HAP-1 (cell line): Measurements from ENCODE around the gene C5.

ENCODE experiments used
- DNase-seq, 2 experiments: peaks; one replicate each; pipeline ENCODE4 v3.0.0-alpha.2; 2016 to 2020; ENCODE audit warnings: low spot score in 2 of 2
- H3K27me3 ChIP-seq: fragments of 250-450 bp; sonication (Bioruptor Pico); 2 replicates; pipeline ENCODE4 v1.5.1; 2020; ENCODE audit warnings: low read depth, mild to moderate bottlenecking, moderate library complexity
- H3K36me3 ChIP-seq: fragments of 250-450 bp; sonication (Bioruptor Pico); replicated peaks from 2 replicates; pipeline ENCODE4 v1.5.1; 2020; ENCODE audit warnings: mild to moderate bottlenecking
- H3K4me1 ChIP-seq: fragments of 250-450 bp; sonication (Bioruptor Pico); 2 replicates; pipeline ENCODE4 v1.5.1; 2020; ENCODE audit warnings: mild to moderate bottlenecking
- H3K4me3 ChIP-seq: fragments of 250-450 bp; sonication (Bioruptor Pico); 2 replicates; pipeline ENCODE4 v1.5.1; 2020; ENCODE audit warnings: mild to moderate bottlenecking, moderate library complexity
- H3K9me3 ChIP-seq: fragments of 250-450 bp; sonication (Bioruptor Pico); 2 replicates; pipeline ENCODE4 v1.5.1; 2020; ENCODE audit warnings: mild to moderate bottlenecking, moderate library complexity
- in situ Hi-C: fragments of 300-500 bp; cut with MboI; formaldehyde crosslinking; loops from 3 replicates; pipeline ENCODE4 v1.14.3; 2020; ENCODE audit warnings: low sequenced_read_pairs, inconsistent platforms, mixed read lengths

The C5 gene

DNA sequence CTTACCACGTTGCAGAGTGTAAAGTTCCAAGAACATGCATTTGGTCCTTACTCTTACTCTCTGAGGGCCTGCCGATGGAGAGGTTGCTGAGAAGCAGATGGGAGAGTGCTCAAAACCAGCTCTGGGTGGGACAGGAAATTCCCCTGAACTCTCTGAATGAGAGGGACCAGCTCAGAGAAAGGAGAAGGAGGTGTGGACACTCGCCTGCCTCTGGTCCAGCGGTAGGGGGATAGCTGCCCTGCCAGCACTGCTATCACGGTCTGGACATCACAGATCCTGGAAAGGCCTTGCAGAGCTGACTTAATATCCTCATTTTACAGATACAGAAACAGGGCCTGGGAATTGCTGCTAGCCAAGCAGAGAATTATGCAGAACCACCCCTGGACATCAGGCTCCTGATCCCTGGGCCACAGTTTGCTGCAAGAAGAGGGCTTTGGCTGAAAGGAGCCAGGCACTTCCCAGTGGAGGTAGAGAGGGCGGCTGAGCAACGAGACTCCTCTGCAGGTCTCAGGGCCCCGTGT, 128.4 kb downstream of the C5 start:
- in situ Hi-C loops, result no loop called here
- Histone ChIP-seq H3K4me1 (peaks cover 11% of the 10 kb centered on the region), H3K27me3 (no peaks in the 10 kb centered on the region), H3K9me3 (no peaks in the 10 kb centered on the region), H3K4me3 (no peak overlapping the region), H3K36me3 (no peaks in the 10 kb centered on the region)
- no peak for DNase-seq

DNA sequence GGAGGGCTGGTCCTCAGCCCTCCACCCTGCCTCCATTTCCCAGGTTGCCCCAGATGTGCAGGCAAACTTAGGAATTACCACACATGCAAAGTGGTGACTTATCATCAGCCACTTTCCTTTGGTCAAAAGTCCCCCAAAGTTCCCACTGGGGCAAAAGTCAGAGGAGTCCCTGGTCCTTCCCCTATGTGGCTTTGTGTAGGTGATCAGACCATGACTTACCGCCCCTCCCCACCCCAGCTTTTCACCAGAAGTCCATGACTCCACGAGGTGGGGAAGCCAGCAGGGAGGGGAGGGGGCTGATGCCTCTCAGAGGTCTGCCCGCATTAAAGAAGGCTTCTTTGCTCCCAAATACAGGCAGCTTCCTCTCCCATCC, 129.3 kb downstream of the C5 start:
- peaks cover 10% of the 10 kb centered on the region for H3K4me1 ChIP-seq
- no peaks in the 10 kb centered on the region for H3K36me3 ChIP-seq
- no peaks in the 10 kb centered on the region for H3K27me3 ChIP-seq
- no peaks in the 10 kb centered on the region for H3K9me3 ChIP-seq
- DNase-seq, result no peak
- H3K4me3 ChIP-seq, result no peak overlapping the region
- in situ Hi-C loops, result no loop called here

DNA sequence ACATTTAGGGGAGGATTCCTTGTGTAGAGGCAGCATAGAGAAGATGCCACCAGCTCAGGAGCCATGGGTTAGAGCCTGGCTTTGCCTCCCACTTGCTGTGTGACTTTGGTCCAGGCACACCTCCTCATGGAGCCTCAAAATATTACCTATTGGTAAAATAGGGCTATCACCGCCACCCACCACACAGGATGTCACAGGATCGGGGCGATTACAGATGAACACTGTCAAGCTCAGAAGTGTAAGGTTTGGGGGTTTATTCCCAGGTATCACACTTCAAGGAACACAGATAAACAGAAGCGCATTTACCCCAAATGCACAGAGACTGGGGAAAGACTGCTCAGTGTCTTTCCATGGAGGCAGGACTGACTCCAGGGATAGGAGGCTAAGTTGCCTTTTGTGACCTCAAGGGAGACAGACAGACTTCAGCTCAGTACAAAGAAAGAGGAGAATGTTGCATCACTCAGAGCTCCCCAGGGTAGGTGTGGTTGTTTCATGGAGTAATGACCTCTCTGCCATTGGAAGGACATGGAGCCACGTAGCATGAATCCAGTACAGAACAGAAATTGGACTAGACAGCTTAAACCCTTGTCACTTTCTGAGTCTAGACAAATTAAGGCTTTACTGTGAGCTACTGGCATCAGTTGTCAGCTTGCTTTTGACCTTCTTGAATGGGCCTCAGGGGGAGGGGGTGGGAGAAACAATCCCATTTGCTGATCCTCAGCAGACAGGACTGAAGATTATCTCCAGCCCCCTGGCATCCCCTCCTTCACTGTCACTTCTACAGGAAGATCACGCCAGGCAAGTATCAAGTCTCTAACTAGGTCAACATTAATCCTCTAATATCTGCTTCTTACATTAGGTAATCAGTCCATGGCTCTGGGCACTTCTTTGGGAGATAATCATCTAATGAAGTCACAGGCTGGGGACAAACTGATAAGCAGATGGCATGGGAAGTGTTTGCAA, 130.0 kb downstream of the C5 start:
- Histone ChIP-seq H3K27me3 (no peaks in the 10 kb centered on the region), H3K4me1 (peaks cover 5% of the 10 kb centered on the region), H3K9me3 (no peaks in the 10 kb centered on the region), H3K36me3 (no peaks in the 10 kb centered on the region), H3K4me3 (no peak overlapping the region)
- DNase-seq, result no peak
- in situ Hi-C loops, result no loop called here

DNA sequence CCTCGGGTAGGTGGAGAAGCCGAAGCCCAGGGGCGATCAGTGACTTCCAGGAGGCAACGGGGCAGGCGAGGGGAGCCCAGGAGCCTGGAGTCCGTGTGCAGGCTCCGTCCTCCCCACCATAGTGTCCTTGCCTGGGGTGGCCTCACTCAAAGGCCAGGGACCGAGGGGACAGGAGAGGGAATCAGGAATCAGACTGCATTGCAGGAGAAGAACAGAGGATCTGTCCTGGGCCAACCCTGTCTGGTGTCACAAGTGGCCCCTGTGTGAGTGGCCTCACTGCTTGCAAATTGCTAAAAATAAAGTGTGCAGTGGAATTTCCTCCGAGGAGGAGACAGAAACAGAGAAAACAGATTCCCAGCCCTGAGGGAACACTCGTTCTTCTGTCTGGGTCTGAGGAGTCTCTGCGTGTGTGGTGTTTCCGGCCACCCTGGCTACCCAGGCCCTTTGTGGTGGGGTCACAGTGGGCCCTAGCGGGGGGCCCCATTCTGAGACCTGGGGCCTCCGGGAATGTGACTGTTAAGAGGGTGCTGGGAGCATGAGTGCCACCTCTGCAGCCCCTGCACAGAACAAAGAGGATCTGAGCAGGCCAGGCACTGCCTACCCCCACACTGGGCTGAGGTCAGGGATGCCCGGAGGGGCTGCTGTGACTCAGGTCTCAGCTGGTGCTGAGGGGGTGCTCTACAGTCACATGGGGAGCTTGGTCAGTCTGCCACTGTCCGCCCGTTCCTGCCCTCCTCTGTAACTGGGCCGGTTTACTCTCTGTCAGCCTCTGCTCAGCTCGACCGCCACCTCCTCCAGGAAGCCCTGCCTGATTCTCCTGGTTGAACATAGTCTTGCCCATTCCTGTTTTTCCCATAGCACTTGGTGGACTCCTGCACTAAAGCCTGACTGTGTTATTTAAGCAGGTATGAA, 130.9 kb downstream of the C5 start:
- no peaks in the 10 kb centered on the region for H3K27me3 ChIP-seq
- H3K36me3 ChIP-seq, result no peaks in the 10 kb centered on the region
- in situ Hi-C loops, result no loop called here
- H3K4me3 ChIP-seq, result no peak overlapping the region
- no peaks in the 10 kb centered on the region; the same call in 1 of the 2 replicates for H3K4me1 ChIP-seq
- H3K9me3 ChIP-seq, result no peaks in the 10 kb centered on the region
- DNase-seq, result no peak

DNA sequence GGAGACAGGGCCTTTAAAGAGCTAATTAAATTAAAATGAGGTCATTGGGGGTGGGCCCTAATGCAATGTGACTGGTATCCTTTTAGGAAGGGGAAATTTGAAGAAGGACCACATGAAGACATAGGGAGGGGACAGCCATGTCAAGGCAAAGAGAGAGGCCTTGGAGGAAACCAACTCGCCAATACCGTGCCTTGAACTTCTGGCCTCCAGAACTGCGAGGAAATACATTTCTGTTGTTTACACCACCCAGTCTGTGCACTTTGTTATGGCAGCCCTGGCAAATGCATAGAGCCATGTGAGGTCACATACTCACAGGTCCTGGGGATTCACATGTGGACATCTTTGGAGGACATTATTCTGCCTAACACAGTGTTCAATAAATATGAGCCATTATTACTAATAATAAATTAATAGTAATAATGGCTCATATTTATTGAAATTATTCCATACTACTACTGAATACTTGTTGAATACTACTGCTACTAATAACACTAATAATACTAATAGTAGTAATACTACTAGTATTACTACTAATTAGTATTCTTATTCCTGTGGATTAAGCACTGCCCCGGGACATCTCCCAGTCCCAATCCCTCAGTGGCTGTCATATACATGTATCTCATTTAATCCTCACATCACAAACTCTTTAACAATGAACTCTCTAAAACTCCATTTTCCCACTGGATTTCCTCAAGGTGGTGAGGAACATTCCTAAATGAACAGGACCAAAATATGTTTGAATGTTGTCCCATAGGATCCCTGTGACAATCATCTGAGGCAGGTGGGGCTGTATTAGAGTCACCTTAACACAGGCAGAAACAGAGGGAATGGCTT, 131.9 kb downstream of the C5 start:
- in situ Hi-C loops, result no loop called here
- no peak overlapping the region for H3K4me3 ChIP-seq
- H3K36me3 ChIP-seq, result no peaks in the 10 kb centered on the region
- no peak for DNase-seq
- H3K9me3 ChIP-seq, result no peaks in the 10 kb centered on the region
- H3K4me1 ChIP-seq, result no peaks in the 10 kb centered on the region; the same call in 1 of the 2 replicates
- H3K27me3 ChIP-seq, result no peaks in the 10 kb centered on the region

DNA sequence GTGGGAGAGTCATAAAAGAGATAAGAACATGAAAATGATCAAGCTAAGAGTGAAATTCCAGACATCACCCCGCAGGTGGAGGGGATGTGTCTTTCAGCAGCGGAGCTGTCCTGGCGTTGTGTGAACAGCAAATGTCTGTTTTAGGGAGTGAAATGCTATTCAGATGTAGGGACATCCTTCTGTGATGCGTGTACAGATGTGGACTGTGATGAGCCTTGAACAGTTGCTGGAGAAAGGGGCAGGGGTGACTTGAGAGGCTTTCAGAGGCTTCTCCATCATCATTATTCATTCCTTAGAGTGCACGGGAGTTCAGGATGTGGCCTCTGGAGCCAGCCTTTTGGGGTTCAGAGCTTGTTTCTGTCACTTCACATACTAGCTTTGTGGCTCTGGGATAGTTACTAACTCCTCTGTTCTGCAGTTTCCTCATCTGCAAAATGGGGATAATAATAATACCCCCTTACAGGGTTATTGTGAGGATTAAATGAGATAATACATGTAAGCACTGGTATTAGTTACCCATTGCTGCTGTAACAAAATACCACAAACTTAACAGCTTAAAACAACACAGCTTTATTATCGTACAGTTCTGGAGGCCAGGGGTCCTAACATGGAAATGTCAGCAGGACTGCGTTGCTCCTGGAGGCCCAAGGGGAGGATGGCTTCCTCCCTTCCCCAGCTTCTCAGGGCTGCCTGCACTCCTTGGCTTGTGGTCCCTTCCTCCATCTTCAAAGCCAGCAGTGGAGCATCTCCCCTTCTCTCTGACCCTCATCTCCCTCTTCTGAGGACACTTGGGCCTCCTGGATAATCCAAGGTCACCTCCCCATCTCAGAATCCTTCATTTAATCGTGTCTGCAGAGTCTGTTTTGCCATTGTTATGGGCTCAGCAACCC, 132.8 kb downstream of the C5 start:
- Histone ChIP-seq H3K27me3 (no peaks in the 10 kb centered on the region), H3K4me3 (no peak overlapping the region), H3K9me3 (no peaks in the 10 kb centered on the region), H3K4me1 (no peaks in the 10 kb centered on the region; the same call in 1 of the 2 replicates), H3K36me3 (no peaks in the 10 kb centered on the region)
- no peak for DNase-seq
- in situ Hi-C loops, result no loop called here

DNA sequence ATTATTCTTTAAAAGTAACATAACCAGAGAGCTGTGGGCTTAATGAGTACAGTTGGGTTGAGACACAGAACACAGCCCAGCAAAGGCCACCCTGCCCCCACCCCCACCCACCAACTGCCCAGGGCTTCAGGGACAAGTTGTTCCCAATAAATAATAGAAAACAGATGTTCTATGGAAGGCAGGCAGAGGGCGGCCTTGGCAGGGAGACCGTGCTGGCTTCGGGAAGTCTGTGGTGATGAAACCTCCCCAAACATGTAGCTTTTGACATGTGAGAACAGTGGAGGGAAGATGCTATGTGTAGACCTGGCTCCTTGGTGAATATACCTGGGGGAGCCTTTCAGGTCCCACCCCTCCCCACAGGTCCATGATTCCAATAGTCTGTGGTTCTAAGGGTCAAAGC, 133.5 kb downstream of the C5 start:
- in situ Hi-C loops, result no loop called here
- Histone ChIP-seq H3K4me3 (no peak overlapping the region), H3K4me1 (no peaks in the 10 kb centered on the region; the same call in 1 of the 2 replicates), H3K27me3 (no peaks in the 10 kb centered on the region), H3K9me3 (no peaks in the 10 kb centered on the region), H3K36me3 (no peaks in the 10 kb centered on the region)
- peak in 1 of 2 experiments; percentile 30 for DNase-seq

DNA sequence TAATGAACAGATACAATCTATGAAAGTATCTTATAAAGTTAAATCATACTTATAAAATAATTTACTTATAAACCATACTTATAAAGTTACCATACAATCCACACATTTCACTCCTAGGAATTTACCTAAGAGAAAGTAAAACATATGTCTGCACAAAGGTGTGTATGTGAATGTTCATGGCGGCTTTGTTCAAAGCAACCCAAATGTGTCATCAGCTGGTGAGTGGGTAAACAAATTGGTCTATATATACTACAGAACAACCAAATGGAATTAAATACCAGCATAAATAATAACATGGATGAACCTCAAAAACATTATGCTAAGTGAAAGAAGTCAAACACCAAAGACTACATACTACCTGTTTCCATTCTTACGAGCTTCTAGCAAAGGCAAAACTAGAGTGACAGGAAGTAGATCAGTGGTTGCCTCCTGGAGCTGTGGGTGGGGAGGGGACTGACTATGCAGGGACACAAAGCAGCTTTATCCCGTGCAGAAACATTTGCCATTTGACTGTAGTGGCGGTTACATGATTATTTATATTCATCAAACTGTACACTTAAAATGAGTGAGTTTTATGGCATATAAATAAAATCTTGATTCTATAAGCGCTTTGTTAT, 134.1 kb downstream of the C5 start:
- in situ Hi-C loops, result no loop called here
- Histone ChIP-seq H3K4me1 (no peaks in the 10 kb centered on the region; the same call in 1 of the 2 replicates), H3K4me3 (no peak overlapping the region), H3K36me3 (no peaks in the 10 kb centered on the region), H3K27me3 (no peaks in the 10 kb centered on the region), H3K9me3 (no peaks in the 10 kb centered on the region)
- DNase-seq, result no peak

DNA sequence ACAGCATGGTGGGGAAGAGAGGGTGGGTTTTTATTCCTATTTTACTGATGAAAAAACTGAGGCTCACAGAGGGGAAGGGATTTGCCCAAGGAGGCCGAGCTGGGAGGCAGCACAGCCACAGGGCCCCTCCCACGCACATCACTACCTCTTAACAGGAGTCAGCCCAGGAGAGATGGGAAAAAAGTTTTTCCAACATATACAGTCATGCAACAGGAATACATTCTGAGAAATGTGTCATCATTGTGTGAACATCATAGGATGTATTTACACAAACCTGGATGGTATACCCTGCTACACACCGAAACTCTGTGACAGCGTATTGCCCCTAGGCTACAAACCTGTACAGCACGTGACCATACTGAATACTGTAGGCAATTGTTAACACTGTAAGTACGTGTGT, 135.1 kb downstream of the C5 start:
- Histone ChIP-seq H3K9me3 (no peaks in the 10 kb centered on the region), H3K4me3 (no peak overlapping the region)
- in situ Hi-C loops, result no loop called here

DNA sequence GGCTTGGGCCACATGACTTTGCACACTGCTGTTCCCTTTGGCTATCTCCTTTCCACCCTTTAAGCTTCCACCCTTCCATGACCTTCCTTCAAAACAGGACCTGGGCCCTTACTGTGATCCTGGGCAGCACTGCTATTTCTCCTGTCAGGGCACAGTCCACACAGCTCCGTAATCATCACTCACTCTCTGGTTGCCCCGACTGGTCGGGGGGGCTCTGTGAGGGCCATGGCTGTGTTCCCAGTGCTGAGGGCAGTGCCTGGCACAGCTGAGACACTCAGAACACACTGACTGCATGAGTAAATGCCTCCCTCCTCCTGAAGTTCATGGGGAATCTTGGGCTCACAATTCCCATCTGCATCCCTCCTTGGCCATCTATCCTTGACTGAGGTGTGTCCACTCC, 135.7 kb downstream of the C5 start:
- H3K9me3 ChIP-seq, result no peaks in the 10 kb centered on the region
- in situ Hi-C loops, result no loop called here
- H3K36me3 ChIP-seq, result no peaks in the 10 kb centered on the region
- H3K27me3 ChIP-seq, result no peaks in the 10 kb centered on the region
- DNase-seq, result no peak
- H3K4me1 ChIP-seq, result no peaks in the 10 kb centered on the region
- no peak overlapping the region for H3K4me3 ChIP-seq

More for the DNA sequence above, 135.1 kb downstream of the C5 start:
- H3K27me3 ChIP-seq, result no peaks in the 10 kb centered on the region
- no peak for DNase-seq
- no peaks in the 10 kb centered on the region for H3K36me3 ChIP-seq
- no peaks in the 10 kb centered on the region; the same call in 1 of the 2 replicates for H3K4me1 ChIP-seq

DNA sequence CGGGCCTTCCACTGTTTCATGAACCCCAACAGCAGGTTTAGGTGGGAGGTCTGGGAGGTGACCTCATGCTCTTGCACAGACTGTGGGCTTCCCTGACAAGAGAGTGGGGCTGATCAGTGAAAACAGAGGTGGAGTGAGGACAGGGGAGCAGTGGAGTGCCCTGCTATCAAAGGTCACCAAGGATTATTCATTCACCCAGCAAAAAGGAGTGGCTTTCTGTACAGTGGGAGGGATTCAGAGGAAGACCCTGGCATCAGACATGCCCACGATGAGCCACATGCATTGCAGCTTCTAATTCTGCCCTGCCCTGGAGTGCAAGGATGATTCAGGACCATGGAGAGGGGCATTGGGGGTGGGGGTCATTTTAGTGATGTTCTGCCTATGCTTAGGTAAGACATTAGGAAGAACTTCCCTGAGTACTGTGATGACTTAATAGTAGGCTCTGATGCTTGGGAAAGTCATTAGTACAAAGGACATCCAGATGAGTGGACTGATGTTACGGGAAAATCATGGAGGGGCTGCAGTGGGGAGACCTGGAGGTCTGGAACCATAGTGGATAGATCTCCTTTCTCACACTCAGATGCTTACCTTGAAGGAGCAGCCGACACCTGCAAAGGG, 136.3 kb downstream of the C5 start:
- H3K9me3 ChIP-seq, result no peaks in the 10 kb centered on the region
- H3K4me1 ChIP-seq, result no peaks in the 10 kb centered on the region
- in situ Hi-C loops, result no loop called here
- no peak overlapping the region for H3K4me3 ChIP-seq
- peak in 1 of 2 experiments; percentile 59 for DNase-seq
- H3K36me3 ChIP-seq, result no peaks in the 10 kb centered on the region
- H3K27me3 ChIP-seq, result no peaks in the 10 kb centered on the region
